ENCODE results near the gene CD99L2.

CD99L2 gene

GRCh38 chrX:150767475-150768131 is 130.9 kb downstream of the CD99L2 start:
- no peaks in the 10 kb centered on the region for H3K36me3 ChIP-seq (ENCODE audit: insufficient read depth, low read depth, low read length)
- H3K4me3 ChIP-seq (ENCODE audit: low read length) = no peak overlapping the region
- H3K4me1 ChIP-seq (ENCODE audit: insufficient read depth, low read length) = no peaks in the 10 kb centered on the region
- no peaks in the 10 kb centered on the region for H3K9me3 ChIP-seq (ENCODE audit: insufficient read depth, low read depth, low read length)
- no peak overlapping the region for H3K27ac ChIP-seq (ENCODE audit: low read length)
- H3K9ac ChIP-seq (ENCODE audit: low read depth, low read length) = no peak overlapping the region
- H3K27me3 ChIP-seq (ENCODE audit: insufficient read depth, low read length) = no peaks in the 10 kb centered on the region

- Histone ChIP-seq H3K9ac (ENCODE audit: low read depth, low read length) (no peak overlapping the region), H3K27me3 (ENCODE audit: insufficient read depth, low read length) (no peaks in the 10 kb centered on the region), H3K4me3 (ENCODE audit: low read length) (no peak overlapping the region), H3K27ac (ENCODE audit: low read length) (no peak overlapping the region), H3K36me3 (ENCODE audit: insufficient read depth, low read depth, low read length) (no peaks in the 10 kb centered on the region), H3K9me3 (ENCODE audit: insufficient read depth, low read depth, low read length) (no peaks in the 10 kb centered on the region), H3K4me1 (ENCODE audit: insufficient read depth, low read length) (no peaks in the 10 kb centered on the region)
Observed at GRCh38 chrX:150767045-150767395, 131.4 kb downstream of the CD99L2 start.

GRCh38 chrX:150766351-150767044 is 132.0 kb downstream of the CD99L2 start:
- no peaks in the 10 kb centered on the region for H3K27me3 ChIP-seq (ENCODE audit: insufficient read depth, low read length)
- no peaks in the 10 kb centered on the region for H3K4me1 ChIP-seq (ENCODE audit: insufficient read depth, low read length)
- no peak overlapping the region for H3K4me3 ChIP-seq (ENCODE audit: low read length)
- H3K9ac ChIP-seq (ENCODE audit: low read depth, low read length) = no peak overlapping the region
- H3K9me3 ChIP-seq (ENCODE audit: insufficient read depth, low read depth, low read length) = no peaks in the 10 kb centered on the region
- no peaks in the 10 kb centered on the region for H3K36me3 ChIP-seq (ENCODE audit: insufficient read depth, low read depth, low read length)
- H3K27ac ChIP-seq (ENCODE audit: low read length) = no peak overlapping the region

GRCh38 chrX:150765782-150766350 is 132.6 kb downstream of the CD99L2 start:
- Histone ChIP-seq H3K4me3 (ENCODE audit: low read length) (no peak overlapping the region), H3K9ac (ENCODE audit: low read depth, low read length) (no peak overlapping the region), H3K9me3 (ENCODE audit: insufficient read depth, low read depth, low read length) (no peaks in the 10 kb centered on the region), H3K27ac (ENCODE audit: low read length) (no peak overlapping the region), H3K27me3 (ENCODE audit: insufficient read depth, low read length) (no peaks in the 10 kb centered on the region), H3K4me1 (ENCODE audit: insufficient read depth, low read length) (no peaks in the 10 kb centered on the region), H3K36me3 (ENCODE audit: insufficient read depth, low read depth, low read length) (no peaks in the 10 kb centered on the region)

- no peaks in the 10 kb centered on the region for H3K36me3 ChIP-seq (ENCODE audit: insufficient read depth, low read depth, low read length)
- H3K27ac ChIP-seq (ENCODE audit: low read length) = no peak overlapping the region
- H3K27me3 ChIP-seq (ENCODE audit: insufficient read depth, low read length) = no peaks in the 10 kb centered on the region
- no peaks in the 10 kb centered on the region for H3K9me3 ChIP-seq (ENCODE audit: insufficient read depth, low read depth, low read length)
- no peak overlapping the region for H3K9ac ChIP-seq (ENCODE audit: low read depth, low read length)
- no peak overlapping the region for H3K4me3 ChIP-seq (ENCODE audit: low read length)
- H3K4me1 ChIP-seq (ENCODE audit: insufficient read depth, low read length) = no peaks in the 10 kb centered on the region
Observed at GRCh38 chrX:150765237-150765636, 133.2 kb downstream of the CD99L2 start.

- Histone ChIP-seq H3K27me3 (ENCODE audit: insufficient read depth, low read length) (no peaks in the 10 kb centered on the region), H3K36me3 (ENCODE audit: insufficient read depth, low read depth, low read length) (no peaks in the 10 kb centered on the region), H3K4me3 (ENCODE audit: low read length) (no peak overlapping the region), H3K4me1 (ENCODE audit: insufficient read depth, low read length) (no peaks in the 10 kb centered on the region), H3K9ac (ENCODE audit: low read depth, low read length) (no peak overlapping the region), H3K27ac (ENCODE audit: low read length) (no peak overlapping the region), H3K9me3 (ENCODE audit: insufficient read depth, low read depth, low read length) (no peaks in the 10 kb centered on the region)
Observed at GRCh38 chrX:150763810-150764209, 134.7 kb downstream of the CD99L2 start.

- Histone ChIP-seq H3K9me3 (ENCODE audit: insufficient read depth, low read depth, low read length) (no peaks in the 10 kb centered on the region), H3K4me3 (ENCODE audit: low read length) (no peak overlapping the region), H3K4me1 (ENCODE audit: insufficient read depth, low read length) (no peaks in the 10 kb centered on the region), H3K27ac (ENCODE audit: low read length) (no peak overlapping the region), H3K27me3 (ENCODE audit: insufficient read depth, low read length) (no peaks in the 10 kb centered on the region), H3K9ac (ENCODE audit: low read depth, low read length) (no peak overlapping the region), H3K36me3 (ENCODE audit: insufficient read depth, low read depth, low read length) (no peaks in the 10 kb centered on the region)
Observed at GRCh38 chrX:150763303-150763797, 135.1 kb downstream of the CD99L2 start.

- Histone ChIP-seq H3K9ac (ENCODE audit: low read depth, low read length) (no peak overlapping the region), H3K36me3 (ENCODE audit: insufficient read depth, low read depth, low read length) (no peaks in the 10 kb centered on the region), H3K27me3 (ENCODE audit: insufficient read depth, low read length) (no peaks in the 10 kb centered on the region), H3K27ac (ENCODE audit: low read length) (no peak overlapping the region), H3K9me3 (ENCODE audit: insufficient read depth, low read depth, low read length) (no peaks in the 10 kb centered on the region), H3K4me1 (ENCODE audit: insufficient read depth, low read length) (no peaks in the 10 kb centered on the region), H3K4me3 (ENCODE audit: low read length) (no peak overlapping the region)
Observed at GRCh38 chrX:150762258-150763165, 136.0 kb downstream of the CD99L2 start.

GRCh38 chrX:150761819-150762216 is 136.7 kb downstream of the CD99L2 start:
- no peaks in the 10 kb centered on the region for H3K9me3 ChIP-seq (ENCODE audit: insufficient read depth, low read depth, low read length)
- H3K27ac ChIP-seq (ENCODE audit: low read length) = no peak overlapping the region
- no peaks in the 10 kb centered on the region for H3K27me3 ChIP-seq (ENCODE audit: insufficient read depth, low read length)
- H3K36me3 ChIP-seq (ENCODE audit: insufficient read depth, low read depth, low read length) = no peaks in the 10 kb centered on the region
- no peak overlapping the region for H3K9ac ChIP-seq (ENCODE audit: low read depth, low read length)
- H3K4me1 ChIP-seq (ENCODE audit: insufficient read depth, low read length) = no peaks in the 10 kb centered on the region
- no peak overlapping the region for H3K4me3 ChIP-seq (ENCODE audit: low read length)

- Histone ChIP-seq H3K4me1 (ENCODE audit: insufficient read depth, low read length) (no peaks in the 10 kb centered on the region), H3K36me3 (ENCODE audit: insufficient read depth, low read depth, low read length) (no peaks in the 10 kb centered on the region), H3K4me3 (ENCODE audit: low read length) (no peak overlapping the region), H3K27ac (ENCODE audit: low read length) (no peak overlapping the region), H3K9ac (ENCODE audit: low read depth, low read length) (no peak overlapping the region), H3K27me3 (ENCODE audit: insufficient read depth, low read length) (no peaks in the 10 kb centered on the region), H3K9me3 (ENCODE audit: insufficient read depth, low read depth, low read length) (no peaks in the 10 kb centered on the region)
Observed at GRCh38 chrX:150761176-150761818, 137.2 kb downstream of the CD99L2 start.

All from iPS-20b (cell line).